NCI-H187 treated with DMSO at 0.1 percent for 48 hours (cell line): Measurements from ENCODE around the gene CHST10.

Experiments
- DNase-seq: peaks from one replicate; lab custom pipeline; 2025; lab: John Stamatoyannopoulos, UW

The CHST10 gene

DNA sequence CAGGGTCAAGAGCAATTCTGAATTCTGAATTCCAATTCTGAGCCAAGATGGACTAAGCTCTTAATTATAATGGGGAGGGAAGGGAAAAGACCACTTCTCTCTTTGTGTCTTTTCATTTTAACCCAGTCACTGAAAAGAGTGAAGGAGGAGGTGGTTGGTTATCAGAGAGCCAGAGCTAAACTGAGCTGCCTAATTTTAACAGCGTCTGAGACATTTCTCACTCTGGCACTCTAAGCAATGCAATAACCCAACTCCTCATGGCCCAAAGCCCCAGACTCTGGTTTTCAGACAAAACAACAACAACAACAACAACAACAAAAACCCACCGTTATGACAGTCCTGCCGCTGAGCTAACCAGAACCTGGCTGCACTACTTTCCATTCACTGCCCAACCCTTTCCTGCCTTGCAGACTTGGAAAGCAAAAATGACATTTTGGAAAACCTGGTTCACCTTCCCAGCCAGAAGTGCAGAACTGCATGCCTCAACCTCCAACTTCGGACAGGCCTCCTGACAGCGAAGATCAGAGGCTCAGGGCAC, 1.0 kb downstream of the CHST10 start:
- DNase-seq, result no peak

DNA sequence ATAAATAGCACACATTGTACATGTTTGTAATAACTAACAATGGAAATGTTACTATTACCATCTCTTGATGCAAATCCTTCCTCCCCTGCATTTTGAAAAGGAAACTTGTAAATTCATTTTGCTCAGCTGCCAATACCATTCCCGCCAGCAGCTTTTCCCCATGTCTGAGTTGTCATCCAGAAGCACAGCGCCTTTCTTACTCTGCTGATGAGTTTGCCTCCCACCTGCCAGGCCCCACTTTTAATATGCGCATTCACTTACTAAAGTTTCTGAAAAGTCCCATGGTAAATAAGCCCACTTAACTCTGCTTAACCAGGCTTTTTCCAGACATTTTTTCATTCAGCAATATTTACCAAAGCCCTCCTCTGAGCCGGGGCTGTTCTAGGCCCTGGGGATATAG, 3.9 kb downstream of the CHST10 start:
- no peak for DNase-seq

GRCh38 chr2:100412881-100413321, 4.6 kb downstream of the CHST10 start:
- DNase-seq, result no peak

DNA sequence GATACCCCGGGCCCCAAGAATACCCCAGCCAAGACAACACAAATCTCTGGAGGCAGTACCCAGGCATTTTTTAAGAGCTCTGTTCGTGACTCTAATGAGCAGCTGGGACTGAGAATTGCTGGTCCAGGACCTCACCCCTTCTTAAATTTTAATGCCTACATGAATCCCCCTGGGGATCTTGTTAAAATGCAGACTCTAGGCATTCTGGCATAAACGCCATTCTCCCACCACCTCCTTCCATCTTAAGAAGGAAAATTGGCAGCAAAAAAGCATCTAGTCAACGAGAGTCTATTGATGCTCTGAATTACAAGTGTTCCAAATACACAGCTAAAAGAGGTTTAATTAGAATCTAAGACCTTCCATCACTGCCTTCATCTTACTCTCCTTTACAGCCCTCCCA, 5.0 kb downstream of the CHST10 start:
- no peak for DNase-seq

GRCh38 chr2:100411841-100412292, 5.6 kb downstream of the CHST10 start:
- DNase-seq, result no peak

GRCh38 chr2:100409975-100410647, 7.4 kb downstream of the CHST10 start:
- no peak for DNase-seq

DNA sequence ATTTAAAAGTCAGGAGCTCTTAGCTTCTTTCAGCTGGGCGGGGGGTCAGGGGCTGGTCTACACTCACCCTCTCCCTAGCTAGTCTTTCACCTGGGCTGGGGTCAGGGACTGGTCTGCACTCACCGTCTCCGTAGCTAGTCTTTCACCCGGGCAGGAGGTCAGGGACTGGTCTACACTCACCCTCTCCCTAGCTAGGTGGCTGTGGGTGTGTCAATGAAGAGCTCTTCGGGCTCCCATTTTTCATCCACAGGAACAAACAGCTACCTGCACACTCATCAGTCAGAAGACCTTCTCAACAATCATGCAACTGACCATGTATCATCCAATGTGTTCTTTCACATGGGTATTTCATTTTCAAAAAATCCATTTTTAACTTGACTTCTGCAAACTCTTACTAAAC, 8.0 kb downstream of the CHST10 start:
- DNase-seq, result no peak

DNA sequence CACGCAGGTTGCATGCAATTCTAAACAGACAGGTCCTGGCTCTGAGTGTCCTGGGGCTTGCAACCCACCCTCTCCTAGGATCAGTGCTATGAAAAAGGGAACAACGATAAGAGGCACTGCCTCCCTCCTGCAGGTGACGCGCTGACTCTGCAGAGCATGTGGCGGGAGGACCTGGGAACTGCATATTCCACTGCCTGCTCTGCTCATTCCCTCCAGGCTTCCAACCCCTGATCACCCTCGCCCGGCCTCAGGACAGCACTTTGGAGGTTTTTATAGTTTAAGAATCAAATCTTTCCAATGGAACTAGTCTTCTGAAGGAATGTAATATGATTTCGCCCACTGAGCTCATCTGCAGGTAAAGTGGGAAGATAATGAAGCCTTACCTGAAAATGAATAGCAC, 8.5 kb downstream of the CHST10 start:
- no peak for DNase-seq

DNA sequence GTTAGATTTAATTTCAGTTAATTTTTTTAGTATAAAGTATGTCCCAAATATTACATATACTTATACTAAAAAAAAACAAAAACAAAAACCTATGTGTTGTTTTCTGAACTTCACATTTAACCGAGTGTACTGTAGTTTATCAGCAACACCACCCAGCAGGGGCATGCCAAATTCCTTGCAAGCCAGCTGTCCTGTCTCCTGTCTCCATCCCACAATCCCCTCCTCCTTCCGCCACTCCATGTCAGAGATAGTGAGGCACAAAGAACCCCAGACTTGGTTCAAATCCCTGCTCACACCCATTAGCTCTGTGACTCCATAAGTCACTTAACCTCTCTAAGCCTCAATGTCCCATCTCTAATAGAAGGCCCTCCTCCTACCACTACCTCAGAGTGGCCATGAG, 9.4 kb downstream of the CHST10 start:
- no peak for DNase-seq

DNA sequence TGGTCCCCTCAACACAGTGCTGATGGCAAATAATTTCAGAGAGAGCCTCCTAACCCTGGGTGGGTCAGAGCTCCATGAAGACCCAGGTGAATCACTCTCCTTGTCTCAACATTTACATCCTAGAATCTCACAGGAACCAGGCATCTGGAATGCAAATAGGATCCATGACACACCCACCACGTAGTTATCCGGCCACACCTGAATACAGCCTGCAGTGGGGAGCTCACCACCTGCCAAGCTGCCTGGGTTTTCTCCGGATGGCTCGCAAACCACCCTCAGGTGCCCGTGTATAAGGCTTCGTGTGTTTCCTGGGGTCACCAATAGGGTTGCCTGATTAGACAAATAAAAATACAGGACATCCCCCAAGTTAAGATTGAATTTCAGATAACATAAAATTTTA, 9.9 kb downstream of the CHST10 start:
- no peak for DNase-seq

GRCh38 chr2:100407073-100407472, 10.4 kb downstream of the CHST10 start:
- no peak for DNase-seq

DNA sequence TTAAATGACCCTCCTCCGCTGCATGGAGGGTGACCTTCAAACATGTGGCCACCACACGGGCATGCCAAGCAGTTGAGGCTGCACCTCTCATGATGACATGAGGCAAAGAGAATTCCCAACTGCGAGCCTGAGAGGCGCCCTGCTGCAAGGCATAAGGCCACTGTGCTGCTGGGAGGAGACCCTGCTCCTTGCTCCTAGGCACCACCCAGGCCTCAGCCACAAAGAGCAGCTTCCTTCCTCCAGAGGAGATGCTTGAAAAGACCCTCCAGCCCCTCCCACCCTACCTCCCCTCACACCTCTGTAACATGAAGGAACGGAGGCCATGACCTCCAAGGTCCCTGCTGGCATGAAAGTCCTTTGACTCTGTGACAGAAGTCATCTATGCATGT, 11.4 kb downstream of the CHST10 start:
- DNase-seq, result no peak

DNA sequence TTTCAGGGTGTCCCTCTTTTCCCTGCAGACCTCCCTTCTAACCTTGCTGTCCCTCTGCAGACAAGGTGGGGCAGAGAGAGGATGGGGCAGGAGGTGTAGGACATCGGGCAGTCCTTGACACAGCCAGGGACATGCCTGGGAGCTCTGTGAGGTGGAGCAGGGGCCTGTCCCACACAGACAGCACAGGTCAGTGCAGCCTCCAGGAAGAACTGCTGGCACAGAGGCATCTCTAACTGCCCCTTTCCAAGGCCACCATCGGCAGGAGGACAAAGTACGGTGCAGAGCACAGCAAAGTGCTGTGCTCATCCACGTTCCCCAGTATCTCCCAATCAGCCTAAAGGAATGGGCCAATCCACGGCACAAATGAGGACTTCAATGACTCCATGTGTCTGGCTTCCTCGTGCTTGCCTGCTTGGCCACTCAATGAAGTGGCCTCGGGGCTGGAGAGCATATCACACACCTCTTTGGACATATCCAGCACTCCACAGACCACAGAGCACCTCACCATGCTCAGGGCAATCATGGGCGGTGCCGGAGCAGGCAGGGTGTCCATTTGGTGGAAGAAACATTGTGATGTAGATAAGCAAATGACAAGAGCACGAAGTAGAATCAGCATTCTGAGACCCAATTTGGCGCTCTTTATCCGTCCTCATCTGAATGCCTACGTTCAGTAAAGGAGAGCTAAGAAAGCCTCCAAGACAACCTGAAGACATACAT, 11.9 kb downstream of the CHST10 start:
- DNase-seq, result no peak

DNA sequence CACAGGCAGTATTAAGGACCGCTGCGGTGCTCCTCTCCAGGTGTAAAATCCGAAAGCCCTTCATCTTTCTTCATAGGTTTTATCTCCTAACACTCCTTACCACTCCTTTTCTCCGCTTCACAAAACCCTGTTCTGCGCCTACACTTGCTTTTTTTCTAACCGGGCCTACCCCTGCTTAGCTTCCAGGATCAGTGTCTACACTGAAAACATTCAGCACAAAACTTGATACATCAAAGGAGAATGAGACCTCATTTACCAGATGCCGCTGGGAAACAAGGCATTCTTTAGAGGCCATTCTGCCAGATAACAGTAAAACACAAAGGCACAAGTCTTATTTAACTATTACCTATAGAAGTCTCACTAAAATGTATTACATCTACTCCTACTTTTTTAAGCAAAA, 13.1 kb downstream of the CHST10 start:
- no peak for DNase-seq

GRCh38 chr2:100403722-100404121, 13.7 kb downstream of the CHST10 start:
- no peak for DNase-seq

GRCh38 chr2:100401268-100401667, 16.2 kb downstream of the CHST10 start:
- DNase-seq, result no peak

DNA sequence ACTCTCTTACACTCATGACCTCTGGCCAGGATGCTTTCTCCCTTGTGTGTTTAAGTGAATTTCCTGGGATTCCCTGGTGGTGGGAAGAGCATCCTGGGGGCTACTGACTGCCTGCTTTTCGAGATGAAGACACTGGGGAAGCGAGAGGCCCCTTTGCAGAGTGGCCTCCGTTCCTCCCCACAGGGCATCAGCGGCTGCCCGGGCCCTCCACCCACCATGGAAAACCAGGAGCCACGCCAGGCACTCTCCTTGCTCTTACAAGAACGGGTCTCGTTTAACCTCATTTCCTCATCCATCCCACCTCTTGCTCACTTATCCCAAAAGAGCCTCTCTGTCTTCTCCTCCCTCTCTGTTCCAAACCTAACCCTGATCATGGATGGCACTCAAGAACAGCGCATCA, 17.8 kb downstream of the CHST10 start:
- DNase-seq, result no peak

DNA sequence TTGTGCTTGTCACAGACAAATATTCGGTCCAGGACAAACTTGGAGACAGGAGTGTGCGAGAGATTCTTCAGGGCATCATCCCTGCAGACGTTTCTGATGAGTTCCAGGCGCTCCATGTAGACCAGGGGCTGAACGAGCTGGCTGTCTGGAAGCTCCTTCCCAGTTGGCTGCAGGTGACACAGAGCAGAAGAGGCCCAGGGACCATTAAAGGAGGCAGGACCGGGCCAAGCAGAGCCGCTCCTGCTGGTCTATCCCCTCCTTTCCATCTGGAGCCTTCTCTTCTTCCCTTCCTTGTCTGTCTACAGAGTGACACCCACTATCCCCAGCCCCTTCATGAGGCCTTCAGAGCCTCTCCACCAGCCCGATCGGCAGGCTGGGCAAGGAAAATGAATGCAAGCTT, 19.5 kb downstream of the CHST10 start:
- no peak for DNase-seq

- DNase-seq, result no peak
Measured at GRCh38 chr2:100397118-100397860, 20.2 kb downstream of the CHST10 start.

- no peak for DNase-seq
Measured at GRCh38 chr2:100396483-100396882, 21.0 kb downstream of the CHST10 start.

DNA sequence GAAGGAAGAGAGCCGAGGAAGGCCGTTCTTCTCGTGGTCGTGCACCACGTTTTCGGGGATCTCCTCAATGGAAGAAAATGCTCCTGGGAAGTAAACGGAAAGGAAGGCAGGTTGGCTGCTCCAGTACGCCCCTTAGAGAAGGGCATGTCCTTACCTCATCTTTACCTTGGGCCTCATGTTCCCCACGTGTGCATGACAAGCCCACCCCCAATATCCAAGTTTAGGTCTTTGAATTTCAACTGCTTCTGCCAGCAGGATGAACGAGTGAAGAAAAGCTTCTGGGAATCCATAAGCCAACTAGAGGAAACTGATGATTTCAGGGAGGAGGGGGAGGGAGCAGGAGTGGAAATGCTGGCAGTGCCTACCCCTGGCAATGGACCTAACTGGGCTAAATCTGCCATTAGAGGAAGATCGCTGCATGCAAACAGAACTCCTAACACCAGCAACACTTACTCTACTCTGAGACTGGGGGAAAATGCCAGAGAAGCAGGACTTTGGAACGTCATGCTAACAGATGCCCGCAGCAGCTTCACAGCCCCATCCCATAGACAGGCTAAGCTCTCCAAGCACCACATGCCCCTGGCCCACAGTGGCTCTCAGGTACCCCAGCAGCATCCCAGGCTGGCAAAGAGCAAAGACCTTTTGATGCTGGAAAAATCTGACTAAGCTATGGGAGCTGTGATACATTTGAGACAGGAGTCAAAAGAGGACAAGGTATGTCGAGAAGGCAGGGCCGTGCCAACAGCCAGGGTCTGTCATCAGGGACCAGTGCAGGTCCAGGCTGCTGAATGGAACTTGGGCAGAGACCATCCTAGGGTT, 21.7 kb downstream of the CHST10 start:
- DNase-seq, result no peak

DNA sequence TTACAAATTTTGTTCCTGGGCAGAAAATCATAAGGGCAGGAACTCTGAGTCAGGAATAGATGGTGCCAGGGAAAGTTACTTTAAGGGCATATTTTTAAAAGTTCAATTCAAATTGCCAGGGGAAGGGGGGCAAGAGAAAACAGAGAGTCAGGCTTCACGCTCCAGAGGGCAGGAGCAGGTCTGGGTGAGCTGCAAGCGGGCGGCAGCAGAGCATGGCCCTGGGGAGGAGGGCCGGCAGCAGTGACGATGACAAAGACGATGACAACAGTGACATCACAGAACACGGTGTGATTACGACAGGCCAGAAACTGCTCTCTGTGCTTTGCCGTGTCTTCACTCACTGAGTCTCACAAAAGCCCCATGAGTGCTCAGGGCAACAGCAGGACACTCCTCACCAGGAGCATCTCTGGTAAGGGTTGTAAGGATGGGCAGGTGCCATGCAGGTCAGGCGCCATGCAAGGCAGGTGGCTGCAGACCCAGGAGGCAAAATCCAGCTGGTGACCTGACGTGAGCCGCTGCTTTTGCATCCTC, 23.3 kb downstream of the CHST10 start:
- no peak for DNase-seq
